Medulla oblongata (tissue), 1 donor: ENCODE data around the gene TIGIT.

Experiments used
- DNase-seq: peaks from one replicate; pipeline ENCODE4 v3.0.0-alpha.2; 2015; ENCODE audit errors: extremely low spot score

The TIGIT gene

DNA sequence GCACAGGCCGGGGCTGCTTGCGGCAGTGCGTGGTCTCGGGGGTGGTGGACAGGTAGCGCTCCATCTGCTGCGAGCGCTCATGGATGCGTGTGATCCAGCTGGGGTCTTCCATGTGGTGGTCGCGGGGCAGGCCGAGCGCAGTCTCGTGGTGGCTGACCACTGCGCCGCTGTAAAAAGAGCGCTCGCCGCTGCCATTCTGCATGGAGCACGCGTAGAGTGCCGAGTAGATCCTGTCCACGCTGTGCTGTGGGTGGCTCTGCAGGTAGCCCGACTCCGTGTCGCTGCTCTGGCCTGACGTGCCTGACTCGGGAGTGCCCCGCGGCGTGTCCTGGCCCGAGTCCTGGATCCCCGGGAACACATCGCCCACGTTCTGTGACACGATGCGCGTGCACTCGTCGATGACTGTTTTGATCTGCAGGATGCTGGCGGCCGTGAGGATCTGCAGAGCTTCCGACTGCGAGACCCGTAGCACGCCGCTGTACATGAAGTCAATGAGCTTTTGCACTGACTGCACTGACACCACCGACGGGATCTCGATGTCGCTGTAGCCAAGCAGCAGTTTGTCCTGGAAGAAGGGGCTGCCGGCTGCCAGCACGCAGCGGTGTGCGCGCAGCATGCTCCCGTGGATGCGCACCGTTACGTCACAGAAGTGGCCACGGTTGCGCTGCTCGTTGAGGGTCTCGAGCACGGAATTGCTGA is 57.4 kb downstream of the TIGIT start:
- DNase-seq, result no peak

DNA sequence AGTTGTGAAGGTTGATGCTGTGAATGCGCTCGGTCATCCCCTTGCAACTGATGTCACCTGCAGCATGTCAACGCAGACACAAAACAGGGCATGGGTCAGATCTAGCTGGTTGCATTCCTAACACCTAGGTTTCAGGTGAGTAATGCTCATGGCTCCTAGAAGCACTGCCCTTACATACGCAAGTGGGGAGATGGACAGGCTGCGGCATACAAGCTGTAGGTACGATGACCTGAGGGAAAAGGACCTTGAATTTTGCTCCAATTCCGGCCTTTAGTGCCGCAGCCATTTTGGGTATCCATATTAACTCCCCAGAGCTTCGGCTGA is 58.0 kb downstream of the TIGIT start:
- DNase-seq, result no peak

DNA sequence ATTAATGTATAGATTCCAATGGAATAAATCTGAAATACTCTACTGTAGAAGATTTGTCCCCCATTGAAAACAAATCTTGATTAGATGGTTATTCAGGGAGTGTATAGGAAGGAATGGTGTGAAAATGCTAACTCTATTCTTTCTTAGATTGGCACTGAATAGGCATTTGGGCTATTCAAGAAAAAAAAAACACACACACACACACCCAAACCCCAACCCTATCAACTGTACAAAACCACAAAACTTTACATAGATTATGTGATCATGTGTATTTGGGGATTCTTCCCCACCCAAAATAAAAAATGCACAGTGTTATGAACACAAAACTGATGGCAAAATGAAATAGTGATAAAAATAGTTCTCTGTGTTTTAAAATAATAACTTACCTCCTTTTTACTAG is 61.8 kb downstream of the TIGIT start:
- no peak for DNase-seq

DNA sequence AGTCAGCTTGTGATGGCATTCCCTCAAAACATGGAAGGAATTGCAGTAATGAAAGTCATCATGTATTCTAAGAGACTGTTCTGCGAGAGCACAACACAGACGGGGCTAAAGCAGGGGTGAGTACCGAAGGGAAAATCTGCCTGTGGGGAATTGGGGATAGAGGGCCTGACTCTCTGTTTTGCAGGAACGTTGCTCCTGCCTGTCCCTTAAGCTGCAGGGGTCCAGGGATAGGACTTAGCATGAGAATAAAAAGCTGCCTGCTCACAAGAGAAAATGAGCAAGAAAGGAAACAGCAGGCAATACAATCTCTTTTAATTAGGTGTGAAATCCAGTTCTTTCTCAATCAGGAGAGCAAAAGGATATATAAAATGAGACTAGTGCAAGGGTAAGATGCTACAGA is 62.2 kb downstream of the TIGIT start:
- DNase-seq, result no peak

DNA sequence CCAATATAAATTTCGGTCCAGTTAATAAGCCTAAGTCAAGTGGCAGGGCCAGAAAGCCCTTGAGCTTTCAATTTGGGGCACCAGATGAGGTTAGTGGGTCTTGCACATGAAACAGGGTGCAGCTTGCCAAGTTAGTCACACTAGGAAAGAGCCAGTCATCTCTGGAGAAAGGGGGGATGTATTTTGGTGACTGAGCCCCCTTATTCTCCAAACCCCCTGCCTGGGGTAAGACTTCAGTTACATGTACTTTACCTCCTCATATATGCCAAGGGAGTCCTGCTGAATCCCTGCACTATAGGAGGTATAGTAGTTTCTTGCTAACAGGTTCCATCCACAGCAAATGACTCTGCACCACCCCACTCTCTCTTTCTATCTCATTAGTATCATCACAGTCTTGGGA is 62.7 kb downstream of the TIGIT start:
- DNase-seq, result no peak
